GM12801 (cell line): ENCODE results near the gene ATP5PD.

ENCODE experiments used
- CTCF ChIP-seq: IDR thresholded peaks from one replicate; pipeline ENCODE4 v1.5.1; 2011; ENCODE audit warnings: control low read depth; ENCODE audit not compliant: insufficient read length; ENCODE audit errors: extremely low read depth

Gene ATP5PD

GRCh38 chr17:75064460-75064859 lies 17.7 kb upstream of the ATP5PD start:
- TF ChIP-seq CTCF, result no peak

- TF ChIP-seq CTCF, result no peak
These were observed 17.3 kb upstream of the ATP5PD start for GRCh38 chr17:75064040-75064439.

GRCh38 chr17:75063626-75064025 lies 16.9 kb upstream of the ATP5PD start:
- no peak for TF ChIP-seq CTCF

- no peak for TF ChIP-seq CTCF
These were observed 16.4 kb upstream of the ATP5PD start for GRCh38 chr17:75063201-75063600.

GRCh38 chr17:75061618-75062017 lies 14.8 kb upstream of the ATP5PD start:
- TF ChIP-seq CTCF, result no peak

- TF ChIP-seq CTCF, result no peak
These were observed 14.3 kb upstream of the ATP5PD start for GRCh38 chr17:75061055-75061438.

GRCh38 chr17:75060434-75061054 lies 13.8 kb upstream of the ATP5PD start:
- TF ChIP-seq CTCF, result no peak
